Neural crest cell (in vitro differentiated cells): ENCODE results near the gene ZNF283. TPM values are rescaled to one million over a fixed set of nuclear protein-coding genes. Genes with fewer than 3 reads are reported as not detected.
"Not testable (repeated sequence)": the region's sequence is repeated elsewhere in the genome, so short reads cannot be mapped to it uniquely, and the experiment has no call there.

Experiments
- DNase-seq: peaks from one replicate; pipeline ENCODE4 v3.0.0; 2021; ENCODE audit warnings: low read depth, mixed read lengths, low spot score
- H3K27ac Mint-ChIP-seq: one replicate; pipeline ENCODE4 v1.8.0; 2021; ENCODE audit warnings: mild to moderate bottlenecking, mixed read lengths; ENCODE audit not compliant: unreplicated experiment
- H3K27me3 Mint-ChIP-seq: 2 replicates; pipeline ENCODE4 v1.8.0; 2021; ENCODE audit warnings: low read depth, mild to moderate bottlenecking, mixed read lengths
- H3K36me3 Mint-ChIP-seq: 2 replicates; pipeline ENCODE4 v1.8.0; 2021; ENCODE audit warnings: low read depth, mild to moderate bottlenecking, mixed read lengths
- H3K4me1 Mint-ChIP-seq: 2 replicates; pipeline ENCODE4 v1.8.0; 2021; ENCODE audit warnings: mixed read lengths
- H3K4me3 Mint-ChIP-seq: one replicate; pipeline ENCODE4 v1.8.0; 2021; ENCODE audit warnings: mild to moderate bottlenecking, mixed read lengths
- H3K9me3 Mint-ChIP-seq: 2 replicates; pipeline ENCODE4 v1.8.0; 2021; ENCODE audit warnings: mixed read lengths
- CTCF ChIP-seq: fragments of 200-600 bp; sonication (generic); conservative IDR thresholded peaks from 2 replicates; pipeline ENCODE4 v1.5.0; 2021; ENCODE audit warnings: antibody characterized with exemption, mild to moderate bottlenecking
- total RNA-seq: library from RNA; stranded (reverse); gene quantifications from 2 replicates; pipeline ENCODE4 v1.2.1, GENCODE V29; 2021

The ZNF283 gene
- total RNA-seq, 1 donor from 2014 or later = 13.6 TPM

DNA sequence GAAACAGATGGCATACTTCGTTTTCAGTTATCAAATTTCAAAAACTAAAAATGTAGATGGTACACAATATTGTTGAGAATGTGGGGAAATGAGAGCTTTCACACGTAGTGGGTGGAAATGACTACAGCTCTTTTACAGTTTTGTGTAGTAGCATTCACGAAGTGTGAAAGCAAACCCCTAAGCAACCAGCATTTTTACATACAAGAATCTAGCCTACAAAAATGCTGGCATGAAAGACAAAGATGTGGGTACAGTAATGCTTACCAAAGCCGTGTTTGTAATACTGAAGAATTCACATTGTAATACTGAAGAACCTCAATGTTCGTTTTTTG is 6.3 kb upstream of the ZNF283 start:
- Mint-ChIP-seq H3K4me3 (no peak overlapping the region), H3K27ac (no peak overlapping the region), H3K9me3 (peaks cover 11% of the 10 kb centered on the region), H3K4me1 (no peaks in the 10 kb centered on the region), H3K27me3 (peaks cover 77% of the 10 kb centered on the region), H3K36me3 (peaks cover 2% of the 10 kb centered on the region)
- TF ChIP-seq CTCF = no peak
- DNase-seq = no peak

- H3K9me3 Mint-ChIP-seq = peaks cover 20% of the 10 kb centered on the region
- H3K4me1 Mint-ChIP-seq = peaks cover 19% of the 10 kb centered on the region
- peaks cover 13% of the 10 kb centered on the region for H3K36me3 Mint-ChIP-seq
- not testable (repeated sequence) for H3K27ac Mint-ChIP-seq, H3K4me3 Mint-ChIP-seq, DNase-seq
- peaks cover 67% of the 10 kb centered on the region for H3K27me3 Mint-ChIP-seq
Observed at GRCh38 chr19:43823856-43824255, 3.3 kb upstream of the ZNF283 start.

- peaks cover 17% of the 10 kb centered on the region for H3K36me3 Mint-ChIP-seq
- peak overlapping the region; percentile 33 for H3K4me3 Mint-ChIP-seq
- DNase-seq, H3K27ac Mint-ChIP-seq: not testable (repeated sequence)
- peaks cover 63% of the 10 kb centered on the region for H3K27me3 Mint-ChIP-seq
- peaks cover 19% of the 10 kb centered on the region for H3K4me1 Mint-ChIP-seq
- H3K9me3 Mint-ChIP-seq = peaks cover 20% of the 10 kb centered on the region
Observed at GRCh38 chr19:43824572-43824971, 2.5 kb upstream of the ZNF283 start.

DNA sequence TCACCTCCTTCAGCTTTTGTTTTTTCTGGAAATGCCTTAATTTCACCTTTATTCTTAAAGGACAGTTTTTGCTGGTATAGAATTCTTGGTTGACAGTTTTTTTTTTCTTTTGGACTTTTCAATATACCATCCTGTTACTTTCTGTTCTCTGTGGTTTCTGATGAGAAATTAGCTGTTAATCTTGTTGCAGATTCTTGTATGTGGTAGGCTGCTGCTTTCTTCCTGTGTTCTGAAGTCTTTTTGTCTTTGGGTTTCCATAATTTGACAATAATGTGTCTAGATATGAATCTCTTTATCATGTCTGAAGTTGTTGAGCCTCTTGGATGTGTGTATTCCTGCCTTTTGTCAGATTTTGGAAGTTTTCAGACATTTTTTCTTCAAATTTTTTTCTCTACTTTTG is 12.0 kb downstream of the ZNF283 start:
- no peak for DNase-seq
- no peak overlapping the region for H3K27ac Mint-ChIP-seq
- no peak overlapping the region for H3K4me3 Mint-ChIP-seq
- peaks cover 75% of the 10 kb centered on the region for H3K36me3 Mint-ChIP-seq
- no peaks in the 10 kb centered on the region for H3K27me3 Mint-ChIP-seq
- no peak for TF ChIP-seq CTCF
- no peaks in the 10 kb centered on the region for H3K4me1 Mint-ChIP-seq
- H3K9me3 Mint-ChIP-seq = peaks cover 23% of the 10 kb centered on the region

GRCh38 chr19:43842007-43842406 is 14.9 kb downstream of the ZNF283 start:
- Mint-ChIP-seq H3K4me3 (no peak overlapping the region), H3K4me1 (no peaks in the 10 kb centered on the region), H3K27me3 (no peaks in the 10 kb centered on the region), H3K36me3 (peaks cover 70% of the 10 kb centered on the region), H3K27ac (no peak overlapping the region), H3K9me3 (peaks cover 29% of the 10 kb centered on the region)
- no peak for DNase-seq
- no peak for TF ChIP-seq CTCF

- H3K4me1 Mint-ChIP-seq = no peaks in the 10 kb centered on the region
- no peak overlapping the region for H3K4me3 Mint-ChIP-seq
- no peak for TF ChIP-seq CTCF
- H3K27me3 Mint-ChIP-seq = no peaks in the 10 kb centered on the region
- peaks cover 68% of the 10 kb centered on the region for H3K36me3 Mint-ChIP-seq
- no peak for DNase-seq
- peaks cover 32% of the 10 kb centered on the region for H3K9me3 Mint-ChIP-seq
- no peak overlapping the region for H3K27ac Mint-ChIP-seq
Observed at GRCh38 chr19:43847246-43847645, 20.1 kb downstream of the ZNF283 start.

- H3K4me1 Mint-ChIP-seq = no peaks in the 10 kb centered on the region
- no peak overlapping the region for H3K27ac Mint-ChIP-seq
- peaks cover 37% of the 10 kb centered on the region for H3K9me3 Mint-ChIP-seq
- peaks cover 68% of the 10 kb centered on the region for H3K36me3 Mint-ChIP-seq
- no peak for TF ChIP-seq CTCF
- no peak for DNase-seq
- no peaks in the 10 kb centered on the region for H3K27me3 Mint-ChIP-seq
- no peak overlapping the region for H3K4me3 Mint-ChIP-seq
Observed at GRCh38 chr19:43847884-43848283, 20.8 kb downstream of the ZNF283 start.
